GM12878 (cell line): ENCODE data around the gene COQ5. TPM values are rescaled to one million over a fixed set of nuclear protein-coding genes. Genes with fewer than 3 reads are reported as not detected.

ENCODE experiments used
- CBX3 ChIP-seq: fragments of 200-600 bp; sonication (generic); IDR thresholded peaks from 2 replicates; pipeline ENCODE4 v1.6.1; 2016; ENCODE audit warnings: low read depth, borderline replicate concordance
- IKZF2 ChIP-seq, 2 experiments: fragments of 450-650 bp; IDR thresholded peaks; 2 replicates each; pipeline ENCODE4 v1.6.1; 2017; ENCODE audit warnings: mild to moderate bottlenecking in 2 of 2, moderate library complexity in 2 of 2
- NR2F1 ChIP-seq: fragments of 450-650 bp; conservative IDR thresholded peaks from 2 replicates; pipeline ENCODE4 v1.6.1; 2017; ENCODE audit warnings: mild to moderate bottlenecking
- POLR2AphosphoS2 ChIP-seq: IDR thresholded peaks from 2 replicates; pipeline ENCODE4 v1.6.1; 2011; ENCODE audit warnings: low read depth, mild to moderate bottlenecking, low read length, improper control_type of control experiment, moderate library complexity
- POLR2AphosphoS5 ChIP-seq: IDR thresholded peaks from 2 replicates; pipeline ENCODE4 v1.6.1; 2011; ENCODE audit warnings: mild to moderate bottlenecking, low read length, inconsistent platforms
- POU2F2 ChIP-seq: IDR thresholded peaks from 3 replicates; pipeline ENCODE4 v1.6.1; 2011; ENCODE audit warnings: low read depth, mild to moderate bottlenecking, low read length, borderline replicate concordance
- RELA ChIP-seq: fragments of 450-650 bp; IDR thresholded peaks from 2 replicates; pipeline ENCODE4 v1.8.0; 2014; ENCODE audit warnings: borderline replicate concordance; ENCODE audit not compliant: partially characterized antibody
- TBL1XR1 ChIP-seq: IDR thresholded peaks from 2 replicates; pipeline ENCODE4 v1.6.1; 2012; ENCODE audit warnings: low read depth, low read length, improper control_type of control experiment
- ZBED1 ChIP-seq: IDR thresholded peaks from 2 replicates; pipeline ENCODE4 v1.6.1; 2016; ENCODE audit warnings: borderline replicate concordance
- ZNF384 ChIP-seq: IDR thresholded peaks from 2 replicates; pipeline ENCODE4 v1.6.1; 2012; ENCODE audit warnings: low read depth, mild to moderate bottlenecking, low read length, improper control_type of control experiment, borderline replicate concordance
- polyA plus RNA-seq, 11 experiments: library from polyadenylated mRNA; depleted of rRNA in 4 of 11; unstranded in 6 of 11; stranded (reverse) in 5 of 11; fragments of >200 nt; fragmentation: Nextera tagmentation in 4 of 11; fragmentation: Illumina TruSeq in 1 of 11; extraction: Ambion mirVana in 4 of 11; extraction: Trizol in 1 of 11; gene quantifications; 1 replicate in 1 of 11; 2 replicates in 10 of 11; pipeline versions ENCODE4 v1.2.1 to v1.2.3, GENCODE V29; 2011 to 2016; ENCODE audit warnings: inconsistent platforms in 2 of 11, missing spikeins in 2 of 11, low read depth in 1 of 11
- total RNA-seq, 4 experiments: library from RNA; depleted of rRNA in 3 of 4; stranded (reverse); fragments of >200 nt in 3 of 4; fragmentation: Illumina TruSeq in 1 of 4; extraction: Trizol in 1 of 4; gene quantifications; 2 replicates each; pipeline versions ENCODE4 v1.2.1 to v1.2.3, GENCODE V29; 2013 to 2021
- TF ChIP-seq, protein P1 (sequence below): IDR thresholded peaks from 2 replicates; pipeline ENCODE4 v1.6.1; 2011; ENCODE audit warnings: borderline replicate concordance, low read depth, mild to moderate bottlenecking, moderate library complexity, low read length; ENCODE audit not compliant: insufficient read depth, poor library complexity, severe bottlenecking
- TF ChIP-seq, protein P2 (sequence below): fragments of 450-650 bp; IDR thresholded peaks from 2 replicates; pipeline ENCODE4 v1.6.1; 2014; ENCODE audit warnings: mild to moderate bottlenecking
- TF ChIP-seq, protein P3 (sequence below): IDR thresholded peaks from 2 replicates; pipeline ENCODE4 v1.6.1; 2012; ENCODE audit warnings: low read depth, low read length, improper control_type of control experiment
- TF ChIP-seq, protein P4 (sequence below): fragments of 450-650 bp; IDR thresholded peaks from 2 replicates; pipeline ENCODE4 v1.6.1; 2017; ENCODE audit warnings: mild to moderate bottlenecking, moderate library complexity
- TF ChIP-seq, protein P5 (sequence below): IDR thresholded peaks from 2 replicates; pipeline ENCODE4 v1.6.1; 2012; ENCODE audit warnings: mild to moderate bottlenecking, low read depth, low read length

COQ5 gene
- total and polyA plus RNA-seq, 10 of the 15 experiments (the other 5 are each of a cell fraction or from before 2014, with no cell fraction given) = 24.8 to 69.3 (median 37.8) TPM

DNA sequence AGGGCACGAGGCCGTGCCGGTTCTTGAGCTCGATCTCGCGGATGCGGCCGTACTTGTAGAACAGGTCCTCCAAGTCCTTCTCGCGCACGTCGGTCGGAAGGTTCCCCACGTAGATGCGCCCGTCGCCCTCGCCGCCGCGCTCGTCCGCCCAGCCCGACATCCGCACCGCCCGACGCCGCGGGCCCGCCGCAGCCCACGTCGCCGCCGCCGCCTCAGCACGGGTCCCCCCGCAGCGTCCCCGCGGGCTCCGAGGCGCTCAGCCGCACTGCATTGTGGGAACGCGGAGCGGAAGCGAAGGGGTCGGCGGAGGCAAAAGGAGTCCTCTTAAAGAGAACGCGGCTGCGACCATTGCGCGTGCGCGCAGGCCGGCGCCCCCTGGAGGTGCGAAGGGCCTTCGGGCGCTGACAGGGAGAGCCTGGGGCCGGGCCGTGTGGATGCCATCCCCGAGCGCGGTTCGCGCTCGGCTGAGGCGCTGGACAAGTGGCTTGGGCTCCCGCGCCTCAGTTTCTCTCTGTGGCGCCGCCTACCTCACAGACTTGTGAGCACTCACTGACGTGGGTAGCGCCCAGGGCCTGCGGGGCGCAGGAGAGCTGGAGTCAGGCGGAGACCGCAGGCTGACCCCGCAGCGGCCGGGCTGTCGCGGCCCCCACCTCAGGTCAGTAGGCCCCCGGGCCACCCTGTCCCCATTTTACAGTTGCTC, 59.4 kb downstream of the COQ5 start, which contains the start of gene SRSF9 (continued):
- TF ChIP-seq, protein P1, sequence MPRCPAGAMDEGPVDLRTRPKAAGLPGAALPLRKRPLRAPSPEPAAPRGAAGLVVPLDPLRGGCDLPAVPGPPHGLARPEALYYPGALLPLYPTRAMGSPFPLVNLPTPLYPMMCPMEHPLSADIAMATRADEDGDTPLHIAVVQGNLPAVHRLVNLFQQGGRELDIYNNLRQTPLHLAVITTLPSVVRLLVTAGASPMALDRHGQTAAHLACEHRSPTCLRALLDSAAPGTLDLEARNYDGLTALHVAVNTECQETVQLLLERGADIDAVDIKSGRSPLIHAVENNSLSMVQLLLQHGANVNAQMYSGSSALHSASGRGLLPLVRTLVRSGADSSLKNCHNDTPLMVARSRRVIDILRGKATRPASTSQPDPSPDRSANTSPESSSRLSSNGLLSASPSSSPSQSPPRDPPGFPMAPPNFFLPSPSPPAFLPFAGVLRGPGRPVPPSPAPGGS = no peak
- TF ChIP-seq, protein P2, sequence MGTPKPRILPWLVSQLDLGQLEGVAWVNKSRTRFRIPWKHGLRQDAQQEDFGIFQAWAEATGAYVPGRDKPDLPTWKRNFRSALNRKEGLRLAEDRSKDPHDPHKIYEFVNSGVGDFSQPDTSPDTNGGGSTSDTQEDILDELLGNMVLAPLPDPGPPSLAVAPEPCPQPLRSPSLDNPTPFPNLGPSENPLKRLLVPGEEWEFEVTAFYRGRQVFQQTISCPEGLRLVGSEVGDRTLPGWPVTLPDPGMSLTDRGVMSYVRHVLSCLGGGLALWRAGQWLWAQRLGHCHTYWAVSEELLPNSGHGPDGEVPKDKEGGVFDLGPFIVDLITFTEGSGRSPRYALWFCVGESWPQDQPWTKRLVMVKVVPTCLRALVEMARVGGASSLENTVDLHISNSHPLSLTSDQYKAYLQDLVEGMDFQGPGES = peak; percentile 58
- TF ChIP-seq RELA = peak; percentile 89
- TF ChIP-seq NR2F1 = peak; percentile 87
- peak; percentile 73; the same call in 1 of the 2 replicates for TF ChIP-seq POLR2AphosphoS5
- TF ChIP-seq ZNF384 = no peak
- TF ChIP-seq, protein P3, sequence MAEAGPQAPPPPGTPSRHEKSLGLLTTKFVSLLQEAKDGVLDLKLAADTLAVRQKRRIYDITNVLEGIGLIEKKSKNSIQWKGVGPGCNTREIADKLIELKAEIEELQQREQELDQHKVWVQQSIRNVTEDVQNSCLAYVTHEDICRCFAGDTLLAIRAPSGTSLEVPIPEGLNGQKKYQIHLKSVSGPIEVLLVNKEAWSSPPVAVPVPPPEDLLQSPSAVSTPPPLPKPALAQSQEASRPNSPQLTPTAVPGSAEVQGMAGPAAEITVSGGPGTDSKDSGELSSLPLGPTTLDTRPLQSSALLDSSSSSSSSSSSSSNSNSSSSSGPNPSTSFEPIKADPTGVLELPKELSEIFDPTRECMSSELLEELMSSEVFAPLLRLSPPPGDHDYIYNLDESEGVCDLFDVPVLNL = no peak
- TF ChIP-seq IKZF2 (IDR thresholded peaks at IDR 0.05) = no peak
- no peak for TF ChIP-seq CBX3
- no peak for TF ChIP-seq ZBED1
- 0 out of 2 replicates have a peak, but pooled peaks have one; percentile 67 for TF ChIP-seq POLR2AphosphoS2
- TF ChIP-seq POU2F2 = 0 out of 3 replicates have a peak, but pooled peaks have one; percentile 65
- TF ChIP-seq, protein P4, sequence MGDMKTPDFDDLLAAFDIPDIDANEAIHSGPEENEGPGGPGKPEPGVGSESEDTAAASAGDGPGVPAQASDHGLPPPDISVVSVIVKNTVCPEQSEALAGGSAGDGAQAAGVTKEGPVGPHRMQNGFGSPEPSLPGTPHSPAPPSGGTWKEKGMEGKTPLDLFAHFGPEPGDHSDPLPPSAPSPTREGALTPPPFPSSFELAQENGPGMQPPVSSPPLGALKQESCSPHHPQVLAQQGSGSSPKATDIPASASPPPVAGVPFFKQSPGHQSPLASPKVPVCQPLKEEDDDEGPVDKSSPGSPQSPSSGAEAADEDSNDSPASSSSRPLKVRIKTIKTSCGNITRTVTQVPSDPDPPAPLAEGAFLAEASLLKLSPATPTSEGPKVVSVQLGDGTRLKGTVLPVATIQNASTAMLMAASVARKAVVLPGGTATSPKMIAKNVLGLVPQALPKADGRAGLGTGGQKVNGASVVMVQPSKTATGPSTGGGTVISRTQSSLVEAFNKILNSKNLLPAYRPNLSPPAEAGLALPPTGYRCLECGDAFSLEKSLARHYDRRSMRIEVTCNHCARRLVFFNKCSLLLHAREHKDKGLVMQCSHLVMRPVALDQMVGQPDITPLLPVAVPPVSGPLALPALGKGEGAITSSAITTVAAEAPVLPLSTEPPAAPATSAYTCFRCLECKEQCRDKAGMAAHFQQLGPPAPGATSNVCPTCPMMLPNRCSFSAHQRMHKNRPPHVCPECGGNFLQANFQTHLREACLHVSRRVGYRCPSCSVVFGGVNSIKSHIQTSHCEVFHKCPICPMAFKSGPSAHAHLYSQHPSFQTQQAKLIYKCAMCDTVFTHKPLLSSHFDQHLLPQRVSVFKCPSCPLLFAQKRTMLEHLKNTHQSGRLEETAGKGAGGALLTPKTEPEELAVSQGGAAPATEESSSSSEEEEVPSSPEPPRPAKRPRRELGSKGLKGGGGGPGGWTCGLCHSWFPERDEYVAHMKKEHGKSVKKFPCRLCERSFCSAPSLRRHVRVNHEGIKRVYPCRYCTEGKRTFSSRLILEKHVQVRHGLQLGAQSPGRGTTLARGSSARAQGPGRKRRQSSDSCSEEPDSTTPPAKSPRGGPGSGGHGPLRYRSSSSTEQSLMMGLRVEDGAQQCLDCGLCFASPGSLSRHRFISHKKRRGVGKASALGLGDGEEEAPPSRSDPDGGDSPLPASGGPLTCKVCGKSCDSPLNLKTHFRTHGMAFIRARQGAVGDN = peak; percentile 74; the same call in 1 of the 2 replicates
- TF ChIP-seq TBL1XR1 = no peak; the same call in 1 of the 2 replicates
- TF ChIP-seq, protein P5, sequence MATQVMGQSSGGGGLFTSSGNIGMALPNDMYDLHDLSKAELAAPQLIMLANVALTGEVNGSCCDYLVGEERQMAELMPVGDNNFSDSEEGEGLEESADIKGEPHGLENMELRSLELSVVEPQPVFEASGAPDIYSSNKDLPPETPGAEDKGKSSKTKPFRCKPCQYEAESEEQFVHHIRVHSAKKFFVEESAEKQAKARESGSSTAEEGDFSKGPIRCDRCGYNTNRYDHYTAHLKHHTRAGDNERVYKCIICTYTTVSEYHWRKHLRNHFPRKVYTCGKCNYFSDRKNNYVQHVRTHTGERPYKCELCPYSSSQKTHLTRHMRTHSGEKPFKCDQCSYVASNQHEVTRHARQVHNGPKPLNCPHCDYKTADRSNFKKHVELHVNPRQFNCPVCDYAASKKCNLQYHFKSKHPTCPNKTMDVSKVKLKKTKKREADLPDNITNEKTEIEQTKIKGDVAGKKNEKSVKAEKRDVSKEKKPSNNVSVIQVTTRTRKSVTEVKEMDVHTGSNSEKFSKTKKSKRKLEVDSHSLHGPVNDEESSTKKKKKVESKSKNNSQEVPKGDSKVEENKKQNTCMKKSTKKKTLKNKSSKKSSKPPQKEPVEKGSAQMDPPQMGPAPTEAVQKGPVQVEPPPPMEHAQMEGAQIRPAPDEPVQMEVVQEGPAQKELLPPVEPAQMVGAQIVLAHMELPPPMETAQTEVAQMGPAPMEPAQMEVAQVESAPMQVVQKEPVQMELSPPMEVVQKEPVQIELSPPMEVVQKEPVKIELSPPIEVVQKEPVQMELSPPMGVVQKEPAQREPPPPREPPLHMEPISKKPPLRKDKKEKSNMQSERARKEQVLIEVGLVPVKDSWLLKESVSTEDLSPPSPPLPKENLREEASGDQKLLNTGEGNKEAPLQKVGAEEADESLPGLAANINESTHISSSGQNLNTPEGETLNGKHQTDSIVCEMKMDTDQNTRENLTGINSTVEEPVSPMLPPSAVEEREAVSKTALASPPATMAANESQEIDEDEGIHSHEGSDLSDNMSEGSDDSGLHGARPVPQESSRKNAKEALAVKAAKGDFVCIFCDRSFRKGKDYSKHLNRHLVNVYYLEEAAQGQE = 0 out of 2 replicates have a peak, but pooled peaks have one; percentile 38
